ENCODE results near the gene QKI.
"Not testable (repeated sequence)": the region's sequence is repeated elsewhere in the genome, so short reads cannot be mapped to it uniquely, and the experiment has no call there.

Gene QKI

DNA sequence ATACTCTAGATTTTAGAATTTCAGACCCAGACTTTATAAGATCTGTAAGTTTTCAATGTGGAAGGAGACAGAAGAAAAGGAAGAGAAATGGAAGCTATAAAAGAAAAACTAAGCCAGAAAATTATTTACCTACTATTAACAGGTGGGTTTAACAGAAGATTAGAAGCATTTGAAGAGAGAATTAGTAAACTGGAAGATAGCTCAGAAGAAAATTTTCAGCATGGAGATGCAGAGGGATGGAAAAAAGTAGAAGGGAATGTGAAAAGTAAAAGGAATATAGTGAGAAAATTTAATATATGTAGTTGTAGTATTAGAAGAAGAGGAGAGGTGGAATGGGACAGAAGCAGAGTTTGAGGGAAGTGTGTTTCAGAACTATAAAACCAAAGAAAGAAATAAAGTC is 56.1 kb downstream of the QKI start:
- TF ChIP-seq, protein P1, sequence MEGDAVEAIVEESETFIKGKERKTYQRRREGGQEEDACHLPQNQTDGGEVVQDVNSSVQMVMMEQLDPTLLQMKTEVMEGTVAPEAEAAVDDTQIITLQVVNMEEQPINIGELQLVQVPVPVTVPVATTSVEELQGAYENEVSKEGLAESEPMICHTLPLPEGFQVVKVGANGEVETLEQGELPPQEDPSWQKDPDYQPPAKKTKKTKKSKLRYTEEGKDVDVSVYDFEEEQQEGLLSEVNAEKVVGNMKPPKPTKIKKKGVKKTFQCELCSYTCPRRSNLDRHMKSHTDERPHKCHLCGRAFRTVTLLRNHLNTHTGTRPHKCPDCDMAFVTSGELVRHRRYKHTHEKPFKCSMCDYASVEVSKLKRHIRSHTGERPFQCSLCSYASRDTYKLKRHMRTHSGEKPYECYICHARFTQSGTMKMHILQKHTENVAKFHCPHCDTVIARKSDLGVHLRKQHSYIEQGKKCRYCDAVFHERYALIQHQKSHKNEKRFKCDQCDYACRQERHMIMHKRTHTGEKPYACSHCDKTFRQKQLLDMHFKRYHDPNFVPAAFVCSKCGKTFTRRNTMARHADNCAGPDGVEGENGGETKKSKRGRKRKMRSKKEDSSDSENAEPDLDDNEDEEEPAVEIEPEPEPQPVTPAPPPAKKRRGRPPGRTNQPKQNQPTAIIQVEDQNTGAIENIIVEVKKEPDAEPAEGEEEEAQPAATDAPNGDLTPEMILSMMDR (IDR thresholded peaks at IDR 0.05; ENCODE audit: low read depth, low read length, missing control alignments): no peak
- no peak overlapping the region for H3K4me3 ChIP-seq (ENCODE audit: low read depth, low read length)
- no peak for DNase-seq (ENCODE audit: low read depth)

DNA sequence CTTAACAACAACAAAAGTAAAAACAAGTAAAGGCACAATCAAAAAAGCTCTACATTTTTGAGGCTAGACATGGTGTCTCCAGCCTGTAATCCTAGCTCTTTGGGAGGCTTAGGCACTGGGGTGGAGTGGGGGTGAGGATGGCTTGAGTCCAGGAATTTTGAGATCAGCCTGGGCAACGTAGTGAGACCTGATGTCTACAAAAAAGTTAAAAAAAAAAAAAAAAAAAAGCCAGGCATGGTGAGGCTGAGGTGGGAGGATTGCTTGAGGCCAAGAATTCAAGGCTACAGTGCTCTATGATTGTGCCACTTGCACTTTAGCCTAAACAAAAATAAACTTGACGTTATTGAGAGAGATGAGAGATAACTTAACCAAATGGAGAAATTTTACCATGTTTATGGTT is 60.1 kb downstream of the QKI start:
- DNase-seq (ENCODE audit: low read depth): no peak
- H3K4me3 ChIP-seq (ENCODE audit: low read depth, low read length): no peak overlapping the region
- TF ChIP-seq, protein P1 (IDR thresholded peaks at IDR 0.05; ENCODE audit: low read depth, low read length, missing control alignments): no peak

GRCh38 chr6:163476946-163477345 is 62.4 kb downstream of the QKI start:
- DNase-seq (ENCODE audit: low read depth); H3K4me3 ChIP-seq (ENCODE audit: low read depth, low read length): not testable (repeated sequence)

- no peak for DNase-seq (ENCODE audit: low read depth)
- TF ChIP-seq, protein P1 (IDR thresholded peaks at IDR 0.05; ENCODE audit: low read depth, low read length, missing control alignments): no peak
- no peak overlapping the region for H3K4me3 ChIP-seq (ENCODE audit: low read depth, low read length)
Measured at GRCh38 chr6:163483107-163483506, 68.6 kb downstream of the QKI start.

DNA sequence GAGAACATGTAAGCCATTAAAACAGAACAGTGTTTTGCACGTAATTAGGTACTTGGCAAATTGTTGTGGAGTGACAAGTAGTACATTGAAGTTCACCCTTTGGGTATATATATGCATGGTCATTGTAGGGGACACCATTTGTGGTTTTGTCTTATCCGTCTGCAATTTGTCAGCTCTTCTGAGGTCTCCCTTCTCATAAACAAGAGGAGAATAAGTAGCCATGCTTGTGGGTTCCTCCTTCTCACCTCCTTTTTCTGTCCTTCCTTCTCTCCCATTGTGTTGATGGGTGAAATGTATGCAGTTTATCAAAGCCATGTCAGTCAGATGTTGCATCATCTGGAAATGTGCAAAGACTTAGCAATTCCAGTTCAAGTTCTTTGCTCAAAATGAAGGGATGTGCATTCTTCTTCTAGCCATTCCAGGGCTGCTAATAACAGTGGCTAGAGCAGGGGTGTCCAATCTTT is 70.9 kb downstream of the QKI start:
- TF ChIP-seq, protein P1 (IDR thresholded peaks at IDR 0.05; ENCODE audit: low read depth, low read length, missing control alignments): no peak
- H3K4me3 ChIP-seq (ENCODE audit: low read depth, low read length): no peak overlapping the region
- no peak for DNase-seq (ENCODE audit: low read depth)

- no peak overlapping the region for H3K4me3 ChIP-seq (ENCODE audit: low read depth, low read length)
- TF ChIP-seq, protein P1 (IDR thresholded peaks at IDR 0.05; ENCODE audit: low read depth, low read length, missing control alignments): no peak
- no peak for DNase-seq (ENCODE audit: low read depth)
Measured at GRCh38 chr6:163486821-163487220, 72.3 kb downstream of the QKI start.

- TF ChIP-seq, protein P1 (IDR thresholded peaks at IDR 0.05; ENCODE audit: low read depth, low read length, missing control alignments): no peak
- no peak overlapping the region for H3K4me3 ChIP-seq (ENCODE audit: low read depth, low read length)
- DNase-seq (ENCODE audit: low read depth): no peak
Measured at GRCh38 chr6:163487606-163488005, 73.1 kb downstream of the QKI start.

Data from GM12864 (cell line).